ENCODE data around the gene CMSS1.

Gene CMSS1

DNA sequence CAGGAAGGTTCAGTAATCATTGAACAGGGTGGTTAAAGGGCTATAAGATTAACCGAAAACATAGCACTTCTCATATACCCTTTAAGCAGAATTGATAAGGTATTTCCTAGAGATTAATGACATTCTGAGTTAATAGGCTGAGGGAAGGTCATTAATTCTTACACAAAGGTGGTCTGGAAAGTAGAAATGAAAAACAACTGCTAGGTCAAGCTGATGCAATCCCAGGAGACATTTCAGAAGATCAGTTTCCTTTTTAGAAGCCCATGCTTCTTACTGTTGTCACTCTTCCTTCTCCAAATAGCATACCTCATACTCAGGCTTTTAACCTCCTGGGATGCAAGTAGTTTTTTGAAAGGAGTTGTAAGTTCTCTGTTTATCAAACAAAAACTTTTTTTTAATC lies 287.8 kb downstream of the CMSS1 start:
- DNase-seq (ENCODE audit: low read depth, low spot score): no peak

DNA sequence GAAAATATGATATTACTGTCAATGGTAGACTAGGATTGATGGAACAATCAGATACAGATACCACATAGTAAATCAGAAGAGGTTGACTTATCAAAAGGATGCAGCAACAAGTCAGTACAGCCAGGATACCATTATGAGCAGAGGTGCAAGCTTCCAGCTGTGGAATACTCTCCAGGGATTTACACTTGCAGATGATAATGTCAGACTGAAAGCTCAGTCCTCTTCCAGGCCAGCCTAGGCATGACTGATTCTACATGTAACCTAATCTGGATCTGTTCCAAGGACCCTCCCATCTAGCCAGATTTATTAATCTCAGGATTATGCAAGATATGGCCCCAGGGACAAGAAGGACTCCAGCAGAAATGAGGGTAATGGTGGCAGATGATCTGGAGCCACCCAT lies 288.4 kb downstream of the CMSS1 start:
- no peak for DNase-seq (ENCODE audit: low read depth, low spot score)

- DNase-seq (ENCODE audit: low read depth, low spot score): no peak
Measured at GRCh38 chr3:100106531-100107141, 289.0 kb downstream of the CMSS1 start.

GRCh38 chr3:100107221-100107814 lies 289.7 kb downstream of the CMSS1 start:
- no peak for DNase-seq (ENCODE audit: low read depth, low spot score)

DNA sequence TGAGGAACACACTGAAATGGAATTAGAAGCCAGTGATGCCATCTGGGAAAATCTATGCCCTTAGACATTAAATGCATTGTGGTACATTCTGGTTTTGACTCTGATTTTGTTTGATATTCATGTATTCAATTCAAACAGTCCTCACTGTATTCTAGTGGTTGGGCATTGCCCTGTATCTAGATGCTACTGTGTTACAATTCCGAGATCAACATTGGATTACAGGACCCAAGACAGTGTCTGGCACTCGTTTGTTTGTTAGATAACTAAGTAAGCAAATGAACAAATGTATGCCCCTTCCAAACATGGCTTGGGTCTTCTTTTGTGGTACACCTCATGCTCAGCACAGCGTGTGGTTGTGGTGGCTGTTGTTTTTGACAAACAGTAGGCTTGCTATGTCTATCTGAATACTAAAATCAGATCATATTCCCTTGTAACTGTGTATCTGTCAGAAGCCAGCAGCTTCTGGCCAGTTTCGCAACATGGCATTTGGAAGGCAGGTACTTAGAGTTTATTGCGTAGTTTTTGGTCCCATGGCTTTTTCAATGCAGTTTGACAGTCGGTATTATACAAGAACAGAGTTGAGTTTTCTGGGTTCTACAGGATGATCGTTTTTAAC lies 290.9 kb downstream of the CMSS1 start:
- DNase-seq (ENCODE audit: low read depth, low spot score): no peak

DNA sequence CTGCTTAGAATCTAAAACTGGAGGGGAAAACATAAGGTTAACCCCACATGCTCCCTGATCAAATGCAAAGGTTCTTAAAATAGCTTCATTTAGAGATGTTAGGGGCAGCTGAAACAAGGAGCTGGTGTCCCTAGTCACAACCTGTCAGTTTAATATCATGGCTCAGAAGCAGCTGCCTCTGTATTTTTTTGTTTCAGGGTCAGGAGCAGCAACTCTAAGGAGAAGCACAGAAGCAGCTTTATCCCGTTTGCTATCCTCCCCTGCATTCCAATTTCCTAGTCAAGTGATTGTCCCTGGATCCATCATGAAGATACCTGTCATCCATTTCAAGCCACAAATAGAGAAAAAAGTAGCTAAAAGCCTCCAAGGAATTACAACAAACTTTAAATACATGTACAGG lies 292.5 kb downstream of the CMSS1 start:
- no peak for DNase-seq (ENCODE audit: low read depth, low spot score)

- no peak for DNase-seq (ENCODE audit: low read depth, low spot score)
Measured at GRCh38 chr3:100111728-100112127, 294.1 kb downstream of the CMSS1 start.

DNA sequence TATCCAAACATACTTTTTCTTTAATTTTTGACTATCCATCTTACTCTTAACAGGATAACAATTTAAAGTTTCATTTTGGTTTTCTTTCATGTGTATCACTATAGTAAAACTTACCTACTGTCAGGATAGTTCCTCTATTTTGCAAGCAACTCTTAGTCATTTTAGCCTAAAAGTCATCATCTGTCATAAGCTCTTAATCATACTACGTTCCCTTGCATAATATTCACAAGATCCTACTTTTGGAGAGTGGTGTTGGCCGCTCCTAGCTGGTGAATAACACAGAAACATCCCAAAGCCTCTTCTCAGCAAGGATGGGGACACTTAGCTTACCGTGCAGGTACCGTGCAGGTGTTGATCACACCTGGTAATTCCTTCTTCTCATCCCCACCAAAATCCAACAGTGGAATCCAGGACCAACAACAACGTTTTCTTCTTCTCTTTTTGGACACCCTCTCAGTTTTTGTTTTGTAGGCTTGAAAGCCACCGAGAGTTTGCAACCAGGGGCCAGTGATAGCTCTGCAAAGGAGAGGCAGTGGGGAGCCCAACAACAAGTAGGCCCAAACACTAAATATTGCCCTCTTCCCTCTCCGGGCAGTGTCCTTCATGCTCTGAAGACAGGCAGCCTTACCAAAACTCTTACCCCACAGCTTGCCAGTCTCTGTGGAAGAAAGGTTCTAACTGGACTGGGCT lies 296.2 kb downstream of the CMSS1 start:
- no peak for DNase-seq (ENCODE audit: low read depth, low spot score)

DNA sequence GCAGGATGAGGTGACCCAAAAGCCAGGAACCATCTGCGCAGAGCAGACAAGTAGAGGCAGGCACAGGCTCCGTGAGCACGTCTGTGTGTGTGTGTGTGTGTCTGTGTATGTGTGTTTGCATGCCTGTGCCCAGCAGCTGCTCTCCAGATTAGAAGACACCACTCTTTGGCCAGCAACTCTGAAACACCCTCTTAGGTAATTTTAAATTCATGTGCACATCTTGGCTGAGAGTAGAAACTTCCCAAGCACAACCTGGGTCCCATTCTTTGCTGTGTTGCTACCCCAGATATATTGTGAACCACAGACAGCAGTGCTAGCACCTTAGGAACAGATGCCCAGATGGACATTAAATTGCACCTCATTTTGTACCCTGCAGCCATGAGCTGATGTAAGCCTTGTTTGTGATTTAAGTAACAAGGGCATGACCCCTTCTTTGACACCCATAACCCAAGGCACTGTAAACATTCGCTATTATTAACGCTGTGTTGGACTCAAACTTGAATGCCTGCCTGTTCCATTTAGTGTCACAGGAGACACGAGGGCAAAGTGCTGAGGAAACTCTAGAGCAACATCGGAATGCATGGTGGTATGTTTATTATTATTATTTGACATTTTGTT lies 296.9 kb downstream of the CMSS1 start, which contains the start of gene FILIP1L:
Gene FILIP1L, minus strand, starts transcription at position 89 of the 618 bp plus-strand sequence.
- no peak for DNase-seq (ENCODE audit: low read depth, low spot score)

DNA sequence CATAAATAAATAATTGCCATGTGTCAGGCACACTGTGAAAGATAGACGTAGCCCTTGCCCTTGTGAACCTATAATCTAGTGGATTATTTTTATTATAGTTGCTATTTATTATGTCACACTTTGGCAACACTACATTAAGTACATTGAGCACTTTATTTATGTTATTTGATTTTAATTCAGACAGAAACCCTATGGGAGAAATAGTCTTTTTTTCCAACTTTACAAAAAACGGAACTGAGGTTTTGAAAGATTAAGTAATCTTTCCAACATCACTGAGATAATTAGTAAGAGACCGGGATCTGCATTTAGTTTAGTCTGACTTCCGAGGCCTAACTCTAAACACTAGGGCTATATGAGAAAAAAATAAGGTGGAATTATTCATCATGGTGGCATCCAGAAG lies 299.4 kb downstream of the CMSS1 start:
- DNase-seq (ENCODE audit: low read depth, low spot score): no peak

DNA sequence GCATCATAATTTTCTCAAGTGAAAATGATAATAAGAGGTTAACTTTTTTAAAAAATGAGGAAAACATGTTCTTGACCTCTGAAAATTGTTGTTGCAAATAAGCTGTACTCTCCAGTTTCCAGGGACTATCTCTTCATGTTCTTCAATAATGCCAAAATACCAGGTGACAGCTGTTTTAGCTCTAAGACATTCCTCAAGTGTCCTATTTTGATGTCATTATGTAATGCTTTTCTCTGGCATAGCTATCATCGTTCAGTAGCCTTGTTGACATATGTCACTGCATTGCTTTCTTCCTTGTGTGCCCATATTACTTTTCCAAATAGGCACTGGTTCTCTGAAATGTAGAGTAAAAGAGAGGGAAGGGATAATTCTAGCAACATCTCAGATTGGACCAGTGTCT lies 302.4 kb downstream of the CMSS1 start:
- no peak for DNase-seq (ENCODE audit: low read depth, low spot score)

- no peak for DNase-seq (ENCODE audit: low read depth, low spot score)
Measured at GRCh38 chr3:100120693-100121092, 303.0 kb downstream of the CMSS1 start.

DNA sequence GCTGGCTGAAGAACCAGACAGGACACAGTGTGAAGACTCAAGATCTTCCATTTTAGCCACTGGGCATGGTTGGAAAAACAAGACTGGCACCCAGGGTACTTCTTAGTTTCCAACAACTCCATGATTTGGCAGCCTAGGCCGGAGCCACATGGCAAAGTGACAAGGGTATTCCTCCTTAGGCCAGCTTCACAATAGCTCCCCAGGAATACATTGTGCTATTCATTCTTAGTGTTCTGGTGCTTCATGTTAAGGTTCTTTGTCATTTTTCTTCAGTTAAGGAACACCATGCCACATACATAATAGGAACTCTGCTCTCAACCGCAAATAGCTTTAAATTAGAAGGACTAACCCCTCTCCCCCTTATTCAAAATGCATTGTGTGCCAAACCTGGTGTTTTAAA lies 304.7 kb downstream of the CMSS1 start:
- no peak for DNase-seq (ENCODE audit: low read depth, low spot score)

DNA sequence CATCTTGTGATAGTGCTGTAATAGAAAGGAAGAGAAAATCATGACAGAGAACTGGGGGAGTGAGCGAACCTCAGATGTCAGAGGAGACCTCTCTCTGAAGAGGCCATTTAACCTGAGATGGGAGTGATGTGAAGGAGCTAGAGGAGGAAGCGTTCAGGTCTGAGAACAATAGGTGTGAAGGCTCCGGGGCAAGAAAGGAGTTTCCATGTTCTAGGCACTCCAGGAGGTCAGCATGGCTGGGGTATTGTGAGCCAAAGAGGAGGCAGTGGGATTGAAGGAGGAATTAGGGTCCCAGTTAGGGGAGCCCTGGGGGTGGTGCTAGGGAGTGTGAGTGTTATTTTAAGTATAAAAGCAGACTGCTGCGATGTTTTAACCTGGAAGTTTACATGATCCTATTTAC lies 305.4 kb downstream of the CMSS1 start:
- no peak for DNase-seq (ENCODE audit: low read depth, low spot score)

DNA sequence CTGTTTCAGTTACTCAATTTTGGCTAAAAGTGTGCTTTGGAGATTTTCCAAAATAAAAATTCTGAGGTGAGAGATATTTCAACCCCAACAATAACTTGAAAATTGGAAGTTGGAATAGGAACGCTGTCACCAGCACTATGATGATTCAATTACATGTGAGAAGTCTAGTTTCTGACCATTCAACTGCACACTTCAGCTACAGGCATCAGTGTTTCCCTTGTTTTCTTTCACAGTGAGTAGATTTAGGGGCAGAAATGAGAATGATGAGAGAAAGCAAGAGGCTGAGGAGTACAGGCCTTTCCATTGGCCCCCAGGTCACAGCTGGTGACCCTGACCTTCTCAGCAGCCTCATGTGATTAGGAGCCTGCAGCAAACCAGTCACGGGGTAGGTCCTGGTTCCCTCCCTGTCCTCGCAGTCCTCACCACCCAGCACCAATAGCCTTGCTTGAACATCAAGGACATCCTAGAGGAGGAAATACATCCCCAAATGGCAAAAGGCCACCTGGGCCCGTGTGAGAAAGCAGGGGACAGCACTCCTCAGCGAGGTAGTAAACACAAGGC lies 306.6 kb downstream of the CMSS1 start:
- DNase-seq (ENCODE audit: low read depth, low spot score): no peak

GRCh38 chr3:100125161-100125938 lies 307.7 kb downstream of the CMSS1 start:
- no peak for DNase-seq (ENCODE audit: low read depth, low spot score)

- DNase-seq (ENCODE audit: low read depth, low spot score): no peak
Measured at GRCh38 chr3:100127792-100128191, 310.1 kb downstream of the CMSS1 start.

- no peak for DNase-seq (ENCODE audit: low read depth, low spot score)
Measured at GRCh38 chr3:100128565-100128964, 310.9 kb downstream of the CMSS1 start.

DNA sequence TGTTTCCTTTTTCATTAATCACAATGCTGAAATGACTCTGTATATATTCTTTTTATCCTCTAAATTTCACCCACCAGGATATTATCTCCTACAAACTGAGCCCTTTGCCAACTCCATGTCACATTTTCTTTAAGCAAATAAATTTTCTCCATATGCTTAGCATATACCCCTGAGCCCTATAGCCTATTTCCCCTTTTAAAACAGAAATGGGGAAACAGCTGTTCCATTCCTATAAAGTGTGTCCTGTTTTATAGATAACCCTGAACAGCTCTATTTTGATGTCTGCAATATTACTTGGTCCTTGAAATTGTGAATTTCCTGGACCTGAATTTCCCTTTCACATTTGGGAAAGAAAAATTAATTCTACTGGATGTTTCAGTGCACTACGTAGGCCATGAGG lies 312.3 kb downstream of the CMSS1 start:
- DNase-seq (ENCODE audit: low read depth, low spot score): no peak

DNA sequence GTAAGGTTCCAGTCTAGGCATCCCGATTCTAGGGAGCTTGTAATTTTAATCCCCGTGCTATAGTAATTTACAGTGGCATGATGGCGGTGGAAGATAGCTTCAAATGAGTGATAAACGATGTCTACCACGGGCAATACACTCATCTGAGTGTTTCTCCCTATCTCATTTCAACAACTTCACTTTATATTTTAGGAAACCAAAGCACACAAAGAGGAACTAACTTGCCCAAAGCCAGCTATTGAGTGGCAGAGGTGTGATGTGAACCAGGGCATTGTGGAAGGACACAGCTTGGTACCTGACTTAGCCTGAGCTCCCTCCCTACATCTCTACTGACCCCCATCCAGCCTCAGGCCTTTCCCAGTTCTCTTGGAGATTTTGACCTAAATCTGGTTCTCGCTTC lies 313.6 kb downstream of the CMSS1 start:
- no peak for DNase-seq (ENCODE audit: low read depth, low spot score)

GRCh38 chr3:100136921-100137320 lies 319.3 kb downstream of the CMSS1 start:
- DNase-seq (ENCODE audit: low read depth, low spot score): no peak

Measured in iPS DF 19.7 (cell line).